NOMO-1 treated with DMSO at 0.1 percent for 48 hours (cell line): ENCODE measurements around the gene CLEC9A.
A peak's percentile ranks its signal among the peaks of the same experiment; 100 is the strongest.

Experiments used
- DNase-seq: peaks from one replicate; lab custom pipeline; 2025; ENCODE audit not compliant: unreplicated experiment; lab: John Stamatoyannopoulos, UW

The CLEC9A gene

GRCh38 chr12:10101648-10102220 lies 71.3 kb downstream of the CLEC9A start:
- no peak for DNase-seq

- peak; percentile 64 for DNase-seq
These were observed 71.8 kb downstream of the CLEC9A start for GRCh38 chr12:10102322-10102721.

- DNase-seq: no peak
These were observed 79.9 kb downstream of the CLEC9A start for GRCh38 chr12:10110256-10110844.

GRCh38 chr12:10111451-10111850 lies 81.0 kb downstream of the CLEC9A start:
- no peak for DNase-seq

GRCh38 chr12:10113075-10113474 lies 82.6 kb downstream of the CLEC9A start:
- no peak for DNase-seq

GRCh38 chr12:10113920-10114319 lies 83.4 kb downstream of the CLEC9A start:
- DNase-seq: no peak

GRCh38 chr12:10115311-10115710 lies 84.8 kb downstream of the CLEC9A start:
- DNase-seq: no peak
